Measurements from ENCODE around the gene ASB2.

GRCh38 chr14:93977790-93978581 is 1.6 kb upstream of the ASB2 start:
- TF ChIP-seq CTCF (optimal IDR thresholded peaks at IDR 0.05 in 1 of 3, IDR thresholded peaks at IDR 0.05 in 1 of 3, conservative IDR thresholded peaks at IDR 0.05 in 1 of 3; ENCODE audit: extremely low read depth in 1 of 3, insufficient read depth in 2 of 3, low read length in 3 of 3), result no peak
- TF ChIP-seq EZH2 (IDR thresholded peaks at IDR 0.05; ENCODE audit: low read length), result no peak

Data from keratinocyte (primary cell).